Inferior parietal cortex (tissue), 1 donor: ENCODE data around the gene ZNF569.
"Not testable (repeated sequence)": the region's sequence is repeated elsewhere in the genome, so short reads cannot be mapped to it uniquely, and the experiment has no call there.

ENCODE experiments used
- DNase-seq: peaks from one replicate; pipeline ENCODE4 v3.0.0-alpha.2; 2016; ENCODE audit errors: extremely low spot score

ZNF569 gene

DNA sequence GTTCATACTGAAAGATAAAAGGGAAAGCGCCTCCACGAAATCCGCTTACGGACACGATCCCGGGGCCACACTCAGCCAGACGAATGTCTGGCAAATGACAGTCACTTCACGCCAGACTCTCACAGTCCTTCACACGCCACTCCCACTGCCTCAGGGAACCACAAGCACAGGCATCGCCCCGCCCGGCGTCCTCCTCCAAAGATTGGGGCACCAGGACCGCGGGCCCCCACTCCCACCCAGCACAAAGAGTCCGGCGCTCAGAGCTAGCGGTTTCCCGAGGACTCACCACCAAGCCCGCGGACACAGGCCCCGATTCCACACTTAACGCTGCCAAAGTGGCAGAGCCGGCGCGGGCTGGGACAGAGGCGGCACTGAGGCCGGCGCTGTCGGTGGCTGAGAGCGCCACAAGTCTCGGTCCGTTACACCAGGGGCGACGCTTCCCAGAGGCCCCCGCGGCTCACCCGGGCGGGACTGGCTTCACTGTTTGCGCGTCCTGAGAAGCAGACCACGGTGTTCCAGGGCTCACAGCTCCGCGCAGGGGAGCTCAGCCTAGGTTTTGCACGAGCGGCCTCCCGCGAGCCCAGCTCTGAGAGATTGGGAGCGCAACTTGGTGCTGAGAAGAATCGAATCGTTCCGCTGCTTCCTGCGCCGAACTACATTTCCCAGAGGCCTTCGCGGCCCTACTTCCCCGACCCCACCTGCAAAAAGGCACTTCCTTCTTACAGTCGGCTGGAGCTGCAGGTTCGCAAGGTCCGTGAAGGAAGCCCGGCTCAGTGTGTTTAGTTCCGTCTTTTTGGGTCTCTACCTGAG lies at the start of gene ZNF569:
Gene ZNF569 (minus strand): TSS at position 647 of the 810 bp plus-strand sequence. CDS start 22,523 bp downstream, outside the sequence.
- DNase-seq, result peak; percentile 95

DNA sequence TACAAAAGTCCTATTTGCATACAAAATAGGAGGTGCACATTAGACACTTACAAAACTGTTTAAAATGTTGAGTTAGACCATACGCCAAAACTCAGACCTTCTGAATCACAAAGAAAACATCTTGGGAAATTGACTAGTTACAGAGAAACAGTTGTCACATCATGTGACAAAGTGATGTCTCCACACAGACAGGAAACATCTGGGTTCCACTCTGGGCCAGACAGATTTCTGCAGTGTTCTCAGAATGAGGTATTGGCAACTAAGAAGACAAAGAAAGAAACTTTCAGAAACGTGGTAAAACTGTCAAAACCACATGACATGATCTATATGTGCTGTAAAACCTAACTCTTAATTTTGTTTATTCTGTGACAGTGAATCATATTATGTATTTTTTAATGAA lies 46.2 kb upstream of the ZNF569 start:
- no peak for DNase-seq

GRCh38 chr19:37511821-37512220 lies 44.6 kb upstream of the ZNF569 start:
- DNase-seq, result no peak

GRCh38 chr19:37511186-37511585 lies 43.9 kb upstream of the ZNF569 start:
- DNase-seq, result no peak

GRCh38 chr19:37507167-37507464 lies 39.9 kb upstream of the ZNF569 start:
- no peak for DNase-seq

- DNase-seq, result peak; percentile 87
Observed at GRCh38 chr19:37506387-37507166, 39.3 kb upstream of the ZNF569 start, which contains the start of gene ZNF793. Gene ZNF793 (plus strand): TSS chr19:37506939. CDS start chr19:37523440, 16,501 bp downstream.

- no peak for DNase-seq
Observed at GRCh38 chr19:37505958-37506386, 38.7 kb upstream of the ZNF569 start.

DNA sequence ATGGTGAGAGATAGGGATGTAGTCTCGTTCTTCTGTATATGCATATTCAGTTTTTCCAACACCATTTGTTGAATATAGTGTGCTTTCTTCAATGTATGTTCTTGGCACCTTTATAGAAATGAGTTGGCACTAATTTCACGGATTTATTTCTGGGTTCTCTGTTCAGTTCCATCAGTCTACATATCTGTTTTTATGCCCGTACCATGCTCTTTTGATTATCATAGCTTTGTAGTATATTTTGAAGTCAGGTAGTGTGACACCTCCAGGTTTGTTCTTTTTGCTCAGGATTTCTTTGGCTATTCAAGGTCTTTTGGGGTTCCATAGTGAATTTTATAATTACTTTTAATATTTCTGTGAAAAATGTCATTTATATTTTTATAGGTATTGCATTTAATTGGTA lies 25.0 kb upstream of the ZNF569 start:
- no peak for DNase-seq

DNA sequence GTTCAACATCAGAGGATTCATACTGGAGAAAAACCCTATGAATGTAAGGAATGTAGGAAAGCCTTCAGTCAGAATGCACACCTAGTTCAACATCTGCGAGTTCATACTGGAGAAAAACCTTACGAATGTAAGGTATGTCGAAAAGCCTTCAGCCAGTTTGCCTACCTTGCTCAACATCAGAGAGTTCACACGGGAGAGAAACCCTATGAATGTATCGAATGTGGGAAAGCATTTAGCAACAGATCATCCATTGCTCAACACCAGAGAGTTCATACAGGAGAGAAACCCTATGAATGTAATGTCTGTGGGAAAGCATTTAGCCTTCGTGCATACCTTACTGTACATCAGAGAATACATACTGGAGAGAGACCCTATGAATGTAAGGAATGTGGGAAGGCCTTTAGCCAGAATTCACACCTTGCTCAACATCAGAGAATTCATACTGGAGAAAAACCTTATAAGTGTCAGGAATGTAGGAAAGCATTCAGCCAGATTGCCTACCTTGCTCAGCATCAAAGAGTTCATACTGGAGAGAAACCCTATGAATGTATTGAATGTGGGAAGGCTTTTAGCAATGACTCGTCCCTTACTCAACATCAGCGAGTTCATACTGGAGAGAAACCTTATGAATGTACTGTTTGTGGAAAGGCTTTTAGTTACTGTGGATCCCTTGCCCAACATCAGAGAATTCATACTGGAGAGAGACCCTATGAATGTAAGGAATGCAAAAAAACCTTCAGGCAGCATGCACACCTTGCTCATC lies 17.3 kb upstream of the ZNF569 start:
- DNase-seq, result no peak

- no peak for DNase-seq
Observed at GRCh38 chr19:37472165-37472564, 4.9 kb upstream of the ZNF569 start.

DNA sequence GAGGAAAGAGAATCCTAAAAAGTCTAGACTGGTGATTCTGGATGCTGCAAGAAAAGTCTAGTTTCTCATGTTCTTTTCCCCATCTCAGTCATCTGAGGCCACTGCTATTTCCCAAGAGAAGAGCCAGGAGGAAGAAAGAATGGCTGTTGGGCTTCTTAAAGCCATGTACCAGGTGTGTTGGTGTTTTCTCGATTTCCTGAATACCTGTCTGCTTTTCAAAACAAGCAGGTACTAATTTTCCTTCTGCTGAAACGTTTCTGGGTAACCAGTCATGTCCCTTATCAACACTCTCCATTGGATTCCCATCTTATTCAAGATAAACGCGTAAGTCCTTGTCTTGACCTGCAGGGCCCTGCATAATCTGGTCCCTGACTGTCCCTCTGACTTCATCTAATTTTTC lies 3.0 kb upstream of the ZNF569 start:
- DNase-seq, result no peak

GRCh38 chr19:37468961-37469777 lies 1.9 kb upstream of the ZNF569 start, which contains the start of gene ZNF570:
Gene ZNF570 (plus strand): TSS chr19:37469356. CDS start chr19:37470355, 999 bp downstream.
- DNase-seq, result peak; percentile 87

- no peak for DNase-seq
Observed at GRCh38 chr19:37467608-37468090, 405 bp upstream of the ZNF569 start.

- no peak for DNase-seq
Observed at GRCh38 chr19:37466277-37466797, 907 bp downstream of the ZNF569 start.

DNA sequence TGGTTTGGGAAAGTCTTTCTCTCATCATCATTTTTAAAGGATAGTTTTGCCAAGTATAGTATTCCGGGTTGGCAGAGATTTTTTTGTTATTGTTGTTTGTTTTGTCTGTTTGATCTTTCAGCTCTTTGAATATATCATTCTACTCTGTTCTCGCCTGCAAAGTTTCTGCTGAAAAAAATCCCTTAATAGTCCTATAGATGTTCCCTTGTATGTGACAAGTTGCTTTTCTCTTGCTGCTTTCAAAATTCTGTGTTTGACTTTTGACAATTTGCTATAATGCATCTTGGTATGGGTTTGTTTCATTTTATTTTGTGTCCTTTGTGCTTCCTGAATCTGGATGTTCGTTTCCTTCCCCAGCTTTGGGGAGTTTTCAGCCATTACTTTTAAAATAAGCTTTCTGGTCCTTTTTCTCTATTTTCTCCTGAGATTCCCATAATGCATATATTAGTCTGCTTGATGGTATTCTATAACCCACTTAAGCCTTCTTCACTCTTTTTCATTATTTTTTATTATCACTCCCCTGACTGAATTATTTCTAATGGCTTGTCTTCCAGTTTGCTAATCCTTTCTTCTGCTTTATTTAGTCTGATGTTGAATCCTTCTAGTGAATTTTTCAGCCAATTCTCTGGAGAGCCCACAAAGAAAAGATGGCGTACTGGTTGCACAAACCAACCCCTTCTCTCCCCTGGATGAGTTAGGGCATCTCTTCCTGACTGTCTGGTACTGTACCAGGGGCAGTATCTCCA lies 14.6 kb downstream of the ZNF569 start:
- no peak for DNase-seq

DNA sequence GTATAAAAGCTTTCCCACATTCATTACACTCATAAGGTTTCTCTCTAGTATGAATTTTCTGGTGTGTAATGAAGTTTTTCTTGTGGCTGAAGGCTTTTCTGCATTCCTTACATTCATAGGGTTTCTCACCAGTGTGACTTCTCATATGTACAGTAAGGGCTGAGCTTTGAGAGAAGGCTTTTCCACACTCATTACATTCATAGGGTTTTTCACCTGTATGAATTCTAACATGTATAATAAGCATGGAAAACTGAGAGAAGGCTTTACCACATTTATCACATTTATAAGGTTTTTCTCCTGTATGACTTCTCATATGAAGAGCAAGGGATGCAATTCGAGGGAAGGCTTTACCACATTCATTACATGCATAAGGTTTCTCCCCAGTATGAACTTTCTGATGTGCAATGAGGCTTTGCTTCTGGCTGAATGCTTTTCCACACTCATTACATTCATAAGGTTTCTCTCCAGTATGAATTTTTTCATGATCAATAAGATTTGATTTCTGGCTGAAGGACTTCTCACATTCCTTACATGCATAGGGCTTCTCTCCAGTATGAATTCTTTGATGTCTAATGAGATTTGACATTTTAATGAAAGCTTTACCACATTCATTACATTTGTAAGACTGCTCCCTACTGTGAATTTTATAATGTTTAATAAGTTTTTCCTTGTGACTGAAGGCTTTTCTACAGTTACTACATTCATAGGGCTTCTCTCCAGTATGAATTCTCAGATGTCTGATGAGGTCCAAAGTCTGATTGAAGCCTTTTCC lies 53.7 kb downstream of the ZNF569 start:
- DNase-seq, result no peak

DNA sequence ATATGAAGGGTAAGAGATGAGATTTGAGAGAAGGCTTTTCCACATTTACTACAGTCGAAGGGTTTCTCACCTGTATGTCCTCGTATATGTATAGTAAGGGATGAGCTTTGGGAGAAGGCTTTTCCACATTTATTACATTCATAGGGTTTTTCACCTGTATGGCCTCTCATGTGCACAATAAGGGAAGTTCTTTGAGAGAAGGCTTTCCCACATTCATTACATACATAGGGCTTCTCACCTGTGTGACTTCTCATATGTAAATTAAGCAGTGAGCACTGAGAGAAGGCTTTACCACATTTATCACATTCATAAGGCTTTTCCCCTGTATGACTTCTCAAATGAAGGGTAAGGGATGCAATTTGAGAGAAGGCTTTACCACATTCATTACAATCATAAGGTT lies 54.5 kb downstream of the ZNF569 start:
- no peak for DNase-seq

DNA sequence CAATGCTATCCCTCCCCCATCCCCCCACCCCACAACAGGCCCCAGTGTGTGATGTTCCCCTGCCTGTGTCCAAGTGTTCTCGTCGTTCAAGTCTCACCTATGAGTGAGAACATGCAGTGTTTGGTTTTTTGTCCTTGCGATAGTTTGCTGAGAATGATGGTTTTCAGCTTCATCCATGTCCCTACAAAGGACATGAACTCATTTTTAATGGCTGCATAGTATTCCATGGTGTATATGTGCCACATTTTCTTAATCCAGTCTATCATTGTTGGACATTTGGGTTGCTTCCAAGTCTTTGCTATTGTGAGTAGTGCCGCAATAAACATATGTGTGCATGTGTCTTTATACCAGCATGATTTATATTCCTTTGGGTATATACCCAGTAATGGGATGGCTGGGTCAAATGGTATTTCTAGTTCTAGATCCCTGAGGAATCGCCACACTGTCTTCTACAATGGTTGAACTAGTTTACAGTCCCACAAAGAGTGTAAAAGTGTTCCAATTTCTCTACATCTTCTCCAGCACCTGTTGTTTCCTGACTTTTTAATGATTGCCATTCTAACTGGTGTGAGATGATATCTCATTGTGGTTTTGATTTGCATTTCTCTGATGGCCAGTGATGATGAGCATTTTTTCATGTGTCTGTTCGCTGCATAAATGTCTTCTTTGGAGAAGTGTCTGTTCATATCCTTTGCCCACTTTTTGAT lies 61.0 kb downstream of the ZNF569 start:
- not testable (repeated sequence) for DNase-seq

DNA sequence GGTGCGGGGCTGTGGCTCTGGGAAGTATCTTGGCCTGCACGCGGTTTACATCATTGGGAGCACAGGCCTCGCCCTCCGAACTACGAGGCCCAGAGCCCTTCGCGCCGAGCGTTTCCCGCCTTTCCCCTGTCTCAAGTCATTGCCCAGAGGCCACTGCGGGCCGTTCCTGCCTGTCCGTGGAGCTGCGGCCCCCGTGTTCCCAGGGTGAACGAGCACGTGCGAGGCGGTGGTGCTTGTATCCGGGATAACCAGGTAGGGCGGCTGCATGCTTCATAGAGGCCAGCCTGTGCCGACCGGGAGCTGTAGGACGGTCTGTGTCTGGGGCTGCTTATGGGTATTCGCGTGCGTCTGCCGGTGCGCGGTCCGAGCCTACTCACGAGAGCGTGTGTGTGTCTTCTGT lies 63.8 kb downstream of the ZNF569 start:
- no peak for DNase-seq
